PFSK-1 (cell line): ENCODE results near the gene DCTN2.

Source experiments
- POLR2AphosphoS5 ChIP-seq: IDR thresholded peaks from 2 replicates; pipeline ENCODE4 v1.6.1; 2012; ENCODE audit warnings: low read depth, mild to moderate bottlenecking, control low read depth, low read length, moderate library complexity
- TAF1 ChIP-seq: IDR thresholded peaks from 2 replicates; pipeline ENCODE4 v1.6.1; 2012; ENCODE audit warnings: low read length, control low read depth, borderline replicate concordance; ENCODE audit not compliant: insufficient read depth

DNA sequence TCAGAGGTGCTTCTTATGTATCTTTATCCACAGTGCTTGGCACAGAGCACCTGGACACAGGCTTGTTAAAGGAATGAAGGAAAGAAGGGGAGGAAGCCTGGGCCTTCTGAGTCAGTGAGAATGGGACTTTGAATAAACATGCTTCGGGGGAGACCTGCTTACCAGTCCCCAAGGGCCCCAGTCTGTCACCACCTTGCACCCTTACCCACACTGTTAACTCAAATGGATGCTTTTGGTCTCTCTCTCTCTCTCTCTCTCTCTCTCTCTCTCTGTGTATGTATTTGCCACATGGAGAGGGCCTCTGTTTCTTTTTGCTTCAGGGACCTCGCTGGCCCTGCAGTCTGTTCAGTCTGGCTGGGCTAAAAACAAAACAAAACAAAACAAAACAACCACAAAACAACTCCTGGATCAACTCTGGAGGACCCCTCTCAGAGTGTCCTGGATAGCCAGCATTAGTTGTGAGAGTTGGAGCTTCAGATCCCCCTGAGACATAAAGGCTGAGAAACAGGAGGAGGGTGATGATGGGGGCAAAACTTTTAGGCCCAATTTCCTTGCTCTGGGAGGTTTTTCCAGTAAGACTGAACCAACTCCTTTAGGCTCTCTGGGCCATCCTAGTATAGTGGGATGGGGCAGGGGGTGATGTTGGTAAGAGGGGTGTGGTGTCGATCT lies 4.8 kb upstream of the DCTN2 start:
- TF ChIP-seq POLR2AphosphoS5 (no peak), TAF1 (no peak)
